Activated CD8-positive, alpha-beta memory T cell treated with anti-CD3 and anti-CD28 coated beads, Interleukin-2, amount 50 U/mL, for 1 hour (primary cell): ENCODE results near the gene SPOCK1.

Experiments
- DNase-seq: peaks from one replicate; pipeline ENCODE4 v3.0.0-alpha.2; 2020; ENCODE audit errors: extremely low read depth

Gene SPOCK1

GRCh38 chr5:137492331-137492730, 6.8 kb downstream of the SPOCK1 start:
- no peak for DNase-seq

- DNase-seq, result no peak
These were observed 8.0 kb downstream of the SPOCK1 start for GRCh38 chr5:137491121-137491520.

GRCh38 chr5:137490591-137490990, 8.5 kb downstream of the SPOCK1 start:
- DNase-seq, result no peak

- no peak for DNase-seq
These were observed 10.2 kb downstream of the SPOCK1 start for GRCh38 chr5:137488974-137489373.

- DNase-seq, result no peak
These were observed 10.6 kb downstream of the SPOCK1 start for GRCh38 chr5:137488516-137488915.

GRCh38 chr5:137487600-137487999, 11.5 kb downstream of the SPOCK1 start:
- no peak for DNase-seq

GRCh38 chr5:137486707-137487106, 12.4 kb downstream of the SPOCK1 start:
- no peak for DNase-seq

GRCh38 chr5:137481596-137481995, 17.5 kb downstream of the SPOCK1 start:
- no peak for DNase-seq

- no peak for DNase-seq
These were observed 21.1 kb downstream of the SPOCK1 start for GRCh38 chr5:137478043-137478442.

GRCh38 chr5:137470921-137471220, 28.3 kb downstream of the SPOCK1 start:
- no peak for DNase-seq

- DNase-seq, result no peak
These were observed 28.8 kb downstream of the SPOCK1 start for GRCh38 chr5:137470111-137470920.

- no peak for DNase-seq
These were observed 32.2 kb downstream of the SPOCK1 start for GRCh38 chr5:137466889-137467288.

- DNase-seq, result no peak
These were observed 33.2 kb downstream of the SPOCK1 start for GRCh38 chr5:137465930-137466329.

- DNase-seq, result no peak
These were observed 36.2 kb downstream of the SPOCK1 start for GRCh38 chr5:137462816-137463520.

GRCh38 chr5:137462265-137462590, 36.9 kb downstream of the SPOCK1 start:
- no peak for DNase-seq

- no peak for DNase-seq
These were observed 37.5 kb downstream of the SPOCK1 start for GRCh38 chr5:137461391-137462264.

GRCh38 chr5:137454671-137455070, 44.5 kb downstream of the SPOCK1 start:
- DNase-seq, result no peak

- no peak for DNase-seq
These were observed 45.5 kb downstream of the SPOCK1 start for GRCh38 chr5:137453483-137454080.

GRCh38 chr5:137450759-137451158, 48.4 kb downstream of the SPOCK1 start:
- DNase-seq, result no peak

GRCh38 chr5:137448868-137449267, 50.3 kb downstream of the SPOCK1 start:
- DNase-seq, result no peak

- DNase-seq, result no peak
These were observed 52.5 kb downstream of the SPOCK1 start for GRCh38 chr5:137446615-137447014.

GRCh38 chr5:137446151-137446550, 53.0 kb downstream of the SPOCK1 start:
- DNase-seq, result no peak
